DMS 273 (cell line): ENCODE results near the gene HMCN2.

Experiments
- DNase-seq: peaks from one replicate; lab custom pipeline; 2025; ENCODE audit not compliant: unreplicated experiment; lab: John Stamatoyannopoulos, UW

Gene HMCN2

GRCh38 chr9:130479587-130479986 is 214.0 kb downstream of the HMCN2 start:
- no peak for DNase-seq

DNA sequence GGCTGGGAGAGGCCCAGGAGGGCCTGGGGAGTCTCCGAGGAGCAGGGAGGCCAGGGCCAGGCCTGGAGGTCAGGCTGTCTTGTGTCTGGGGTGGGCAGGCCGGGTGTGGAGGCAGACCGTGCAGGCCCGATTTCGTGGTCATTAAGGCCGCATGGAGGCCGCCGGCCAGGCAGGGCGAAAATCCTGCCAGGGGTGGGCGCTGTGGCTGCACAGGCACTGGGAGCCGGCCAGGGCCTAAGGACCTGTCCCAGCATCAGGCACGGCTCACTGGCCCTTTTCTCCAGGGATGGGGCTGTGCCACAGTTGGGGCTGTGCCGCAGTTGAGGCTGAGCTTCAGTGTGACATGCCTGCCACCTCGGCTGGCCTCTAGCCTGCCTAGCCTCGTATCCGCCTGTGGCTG is 215.1 kb downstream of the HMCN2 start:
- no peak for DNase-seq

GRCh38 chr9:130482463-130482862 is 216.9 kb downstream of the HMCN2 start:
- no peak for DNase-seq

DNA sequence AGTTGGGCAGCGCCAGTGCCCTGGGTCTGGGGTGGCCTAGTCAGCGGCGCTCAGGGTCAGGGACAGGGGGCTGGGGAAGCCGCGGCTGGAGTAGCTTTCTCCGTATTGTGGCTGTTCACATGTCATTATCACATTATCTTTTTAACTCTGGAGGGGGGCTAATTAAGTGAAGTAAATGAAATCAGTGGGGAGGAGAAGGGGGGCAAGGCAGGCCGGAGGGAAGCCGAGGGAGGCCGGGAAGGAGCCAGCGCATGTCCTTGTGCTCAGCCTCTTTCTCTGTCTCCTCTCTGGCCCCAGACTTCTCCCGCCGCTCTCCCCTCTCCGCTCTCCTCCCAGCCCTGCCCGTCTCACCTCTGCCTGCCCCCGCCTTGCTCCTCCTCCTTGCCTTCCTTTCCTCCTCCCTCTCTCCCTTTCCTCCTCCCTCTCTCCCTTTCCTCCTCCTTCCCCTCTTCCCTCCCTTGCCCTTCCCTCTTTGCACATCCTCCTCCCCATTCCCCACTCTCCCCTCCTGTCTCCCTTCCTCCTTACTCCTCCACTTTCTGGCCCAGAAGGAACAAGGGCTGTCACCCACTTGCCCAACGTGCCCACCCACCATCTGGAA is 217.9 kb downstream of the HMCN2 start:
- DNase-seq, result no peak
